ENCODE data around the gene ELK3.

Gene ELK3

GRCh38 chr12:96213869-96214268 lies 19.7 kb downstream of the ELK3 start:
- no peak for DNase-seq

DNA sequence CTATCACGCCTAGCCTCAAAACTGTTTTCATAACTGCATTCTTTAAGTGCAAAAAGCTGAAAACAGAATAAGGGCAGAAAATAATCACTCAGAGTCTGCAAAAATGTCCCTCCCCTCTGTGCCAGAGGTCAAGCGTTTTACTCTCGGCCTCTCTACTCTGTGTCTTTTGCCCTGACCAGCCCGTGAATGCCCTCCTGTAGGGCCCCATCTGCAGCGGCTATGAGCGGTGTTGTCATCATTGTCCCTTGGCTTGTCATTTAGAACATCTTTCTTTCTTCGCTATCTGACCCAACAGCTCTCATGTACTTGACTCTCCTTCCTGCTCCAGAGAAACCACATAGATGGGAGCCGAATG lies 21.7 kb downstream of the ELK3 start:
- no peak for DNase-seq

DNA sequence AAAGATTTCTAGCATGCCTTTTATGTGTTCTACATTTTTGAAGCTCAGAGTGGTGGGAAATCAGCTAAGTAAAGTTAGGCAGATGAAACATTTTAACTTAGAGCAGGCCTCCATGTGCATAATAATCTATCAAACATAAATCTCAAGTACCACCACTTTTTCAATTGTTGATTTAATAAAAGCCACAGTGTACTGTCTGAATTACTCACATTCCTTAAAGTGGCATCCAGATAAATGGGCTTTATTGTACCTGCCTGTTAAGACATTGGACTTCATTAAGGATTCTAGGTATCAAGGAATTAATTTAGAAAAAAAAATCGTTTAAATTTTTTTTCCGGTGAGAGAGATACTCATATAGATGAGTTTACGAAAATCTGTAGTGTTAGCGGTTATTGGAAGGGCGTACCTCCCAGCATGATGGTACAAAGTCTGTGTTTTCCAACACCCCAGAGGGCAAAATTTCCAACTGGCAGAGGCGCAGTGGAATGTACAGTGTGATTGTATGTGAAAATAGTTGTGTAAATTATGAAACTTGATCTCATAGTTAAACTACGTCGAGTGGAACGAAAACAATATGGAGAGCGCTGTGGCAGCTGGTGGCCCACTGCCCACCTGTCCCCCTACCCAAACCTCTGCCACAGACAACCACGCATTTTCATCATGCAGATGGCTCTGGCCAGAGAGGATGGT lies 25.0 kb downstream of the ELK3 start:
- DNase-seq: no peak

DNA sequence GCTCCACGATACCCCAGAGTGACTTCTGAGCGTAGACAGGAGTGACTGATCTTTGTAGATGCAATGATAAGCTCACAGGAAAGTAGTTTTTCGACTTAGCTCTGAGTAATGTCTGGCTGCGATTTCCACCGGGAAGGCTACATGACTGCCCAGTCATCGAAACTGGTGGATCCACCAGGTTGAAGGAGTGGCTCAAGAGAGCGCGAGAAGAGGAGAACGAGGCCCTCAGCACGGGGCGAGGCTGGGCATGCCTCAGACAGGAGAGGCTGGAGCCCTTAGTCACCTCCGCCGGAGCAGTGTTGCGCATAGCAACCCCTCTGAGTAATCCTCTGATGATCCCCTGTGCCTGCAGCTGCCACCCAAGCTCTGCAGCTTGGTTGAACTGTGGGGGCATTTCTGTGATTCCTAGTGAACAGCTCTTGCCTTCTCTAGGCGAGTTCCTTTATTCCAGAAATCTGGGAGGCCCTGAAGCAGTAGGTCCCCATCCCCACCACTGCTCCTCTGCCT lies 25.6 kb downstream of the ELK3 start:
- DNase-seq: no peak

DNA sequence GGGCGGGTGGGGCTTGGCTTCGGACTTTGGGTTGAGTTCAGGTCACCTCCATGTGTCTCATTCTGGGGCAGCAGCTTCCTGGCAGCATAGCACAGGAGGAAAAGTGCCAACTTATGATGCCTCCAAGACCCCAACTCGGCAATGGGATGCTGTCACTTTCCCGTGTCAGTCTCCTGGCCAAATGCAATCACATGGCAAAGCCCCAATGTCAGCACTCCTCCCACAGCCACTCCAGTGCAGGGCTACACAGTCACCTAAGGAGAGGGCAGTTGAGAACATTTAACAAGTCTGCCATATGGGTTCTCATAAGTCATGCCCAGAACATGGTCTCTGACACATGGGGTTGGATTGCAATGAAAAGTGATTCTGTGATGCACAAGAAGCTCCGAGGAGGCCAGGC lies 26.7 kb downstream of the ELK3 start:
- DNase-seq: no peak

DNA sequence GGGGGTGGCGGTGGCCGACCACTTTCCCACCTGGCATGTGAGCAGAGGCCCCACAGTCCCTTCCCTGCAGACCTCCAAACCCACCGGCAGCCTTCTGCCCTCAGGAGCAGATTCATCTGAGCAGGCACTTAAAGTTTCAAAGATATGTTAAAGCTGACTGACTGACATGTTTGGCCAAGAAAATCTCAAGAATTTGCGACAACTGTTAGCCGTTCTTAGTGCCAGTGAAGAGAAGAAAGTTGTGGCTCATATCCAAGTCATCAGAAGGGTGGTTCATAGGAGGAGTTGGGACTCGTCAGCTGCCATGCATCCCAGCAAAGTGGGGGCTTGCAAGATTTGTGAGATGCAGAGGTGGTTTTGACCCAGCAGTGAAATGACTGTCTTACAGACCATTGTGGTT lies 27.2 kb downstream of the ELK3 start:
- no peak for DNase-seq

GRCh38 chr12:96223411-96224218 lies 29.4 kb downstream of the ELK3 start:
- no peak for DNase-seq

DNA sequence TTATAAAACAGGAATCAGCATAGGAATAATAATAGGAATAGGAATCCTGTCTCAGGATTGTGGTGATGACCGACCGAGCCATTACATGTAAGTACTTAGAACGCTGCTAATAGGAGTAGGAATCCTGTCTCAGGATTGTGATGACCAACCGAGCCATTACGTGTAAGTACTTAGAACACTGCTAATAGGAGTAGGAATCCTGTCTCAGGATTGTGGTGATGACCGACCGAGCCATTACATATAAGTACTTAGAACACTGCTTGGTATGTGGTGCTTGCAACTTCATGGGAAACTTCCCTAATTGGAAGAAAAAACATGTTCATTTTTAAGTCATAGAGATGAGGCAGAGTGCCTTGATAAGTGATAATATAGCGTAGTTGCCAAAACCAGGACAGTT lies 30.0 kb downstream of the ELK3 start:
- no peak for DNase-seq

DNA sequence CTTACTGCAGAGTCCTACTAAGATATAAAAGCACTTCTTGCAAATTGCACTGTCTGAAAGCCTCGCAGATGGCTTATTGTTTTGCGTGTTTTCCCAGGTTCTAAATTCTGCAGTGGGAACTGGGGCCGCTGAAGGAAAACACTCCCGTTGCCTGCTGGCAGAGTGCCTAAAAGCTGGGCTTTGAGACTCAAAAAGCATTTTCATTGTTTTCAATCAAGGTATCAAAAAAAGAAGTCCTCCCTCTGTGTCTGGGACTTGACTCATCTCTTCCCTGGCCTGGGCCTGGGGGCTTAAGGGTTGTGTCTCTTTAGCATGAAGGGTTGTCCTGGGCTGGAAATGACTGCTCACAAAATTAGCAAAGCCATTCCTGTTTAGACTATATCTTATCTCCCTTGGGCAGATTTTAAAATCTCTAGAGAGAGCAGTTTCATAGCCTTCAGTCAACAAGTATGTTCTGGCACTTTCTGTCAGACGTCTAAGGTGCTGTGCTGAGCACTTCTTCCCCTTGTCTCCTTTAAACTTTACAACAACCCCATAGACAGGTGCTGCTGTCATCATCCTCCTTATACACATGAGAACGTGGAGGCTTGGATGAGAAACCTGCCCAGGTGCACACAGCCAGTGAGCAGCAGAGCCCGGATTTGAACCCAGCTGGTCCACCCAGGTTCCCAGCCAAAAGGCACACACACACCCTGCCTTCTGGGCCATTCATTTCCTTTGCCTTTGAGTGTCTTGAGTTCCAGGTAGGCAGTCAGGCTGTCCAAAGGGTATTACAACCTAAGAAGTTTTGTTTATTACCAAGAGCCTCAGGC lies 31.1 kb downstream of the ELK3 start:
- no peak for DNase-seq

DNA sequence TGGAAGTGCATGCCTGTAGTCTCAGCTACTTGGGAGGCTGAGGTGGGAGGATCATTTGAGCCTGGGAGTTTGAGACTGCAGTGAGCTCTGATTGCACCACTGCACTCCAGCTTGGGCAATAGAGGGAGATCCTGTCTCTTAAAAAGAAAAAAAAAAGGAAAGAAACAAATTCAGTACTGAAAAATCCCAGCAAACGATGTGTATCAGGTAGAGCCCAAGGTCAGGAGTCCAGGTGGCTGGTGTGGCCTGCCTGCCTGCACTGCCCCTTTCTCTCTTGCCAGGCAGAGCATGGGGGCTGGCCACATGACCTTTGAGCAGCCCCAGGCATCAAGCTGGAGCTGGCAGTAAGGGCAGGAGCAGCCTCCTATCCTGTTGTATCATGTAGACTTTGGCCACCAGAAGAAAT lies 31.8 kb downstream of the ELK3 start:
- DNase-seq: no peak

DNA sequence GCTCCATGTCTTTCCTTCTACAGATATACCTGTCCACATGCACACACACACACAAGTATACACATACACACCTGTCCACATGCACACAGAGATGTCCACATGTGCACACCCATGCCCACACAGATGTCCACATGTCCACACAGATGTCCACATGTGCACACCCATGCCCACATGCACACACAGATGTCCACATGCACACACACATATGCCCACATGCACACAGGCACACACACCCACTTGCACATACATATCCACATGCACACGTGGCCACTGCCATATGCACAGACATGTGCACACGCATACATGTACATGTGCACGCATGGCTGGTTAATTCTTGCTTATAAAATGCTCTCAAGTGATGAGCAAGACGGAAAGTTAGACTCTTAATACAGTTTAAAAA lies 32.2 kb downstream of the ELK3 start:
- no peak for DNase-seq

- DNase-seq: no peak
Observed at GRCh38 chr12:96226801-96227348, 32.7 kb downstream of the ELK3 start.

- DNase-seq: peak; percentile 54
Observed at GRCh38 chr12:96227365-96228106, 33.4 kb downstream of the ELK3 start.

DNA sequence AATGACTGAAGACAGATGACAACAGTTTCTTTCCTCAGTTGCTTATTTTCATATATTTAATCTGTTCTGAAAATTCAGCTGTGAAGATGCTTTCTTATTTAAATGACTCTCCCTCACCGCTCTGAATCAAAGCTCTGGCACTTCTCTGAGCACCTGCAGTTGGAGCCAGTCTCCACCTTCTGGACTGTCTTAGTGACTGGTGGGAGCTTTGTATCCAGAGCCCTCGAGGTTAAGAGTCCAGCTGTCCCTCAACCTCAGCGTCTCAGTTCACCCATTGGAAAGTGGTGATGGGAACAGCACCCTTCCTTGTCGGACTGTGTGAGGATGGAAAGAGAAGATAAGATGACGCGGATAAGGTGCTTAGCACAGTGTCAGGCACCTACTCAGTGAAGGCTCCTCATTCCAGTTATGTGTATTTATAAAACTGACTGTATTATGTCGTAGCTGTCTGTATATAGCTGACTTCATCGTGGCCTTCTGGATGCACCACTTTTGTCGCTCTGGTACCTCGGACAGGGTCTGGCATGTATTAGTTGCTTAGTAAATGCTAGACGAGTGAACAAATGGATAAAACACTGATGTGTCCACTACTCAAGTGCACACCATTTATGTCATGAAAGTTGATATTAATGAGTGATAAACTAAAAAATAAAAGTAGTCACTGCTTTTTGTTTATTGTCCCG lies 34.5 kb downstream of the ELK3 start:
- no peak for DNase-seq

GRCh38 chr12:96230646-96231045 lies 36.5 kb downstream of the ELK3 start:
- no peak for DNase-seq

GRCh38 chr12:96233168-96233567 lies 39.0 kb downstream of the ELK3 start:
- no peak for DNase-seq

- no peak for DNase-seq
Observed at GRCh38 chr12:96233939-96234461, 39.8 kb downstream of the ELK3 start.

- no peak for DNase-seq
Observed at GRCh38 chr12:96234591-96235483, 40.7 kb downstream of the ELK3 start.

- DNase-seq: no peak
Observed at GRCh38 chr12:96235484-96235826, 41.3 kb downstream of the ELK3 start.

GRCh38 chr12:96236221-96236822 lies 42.1 kb downstream of the ELK3 start:
- peak; percentile 39 for DNase-seq

Data from activated CD4-positive, alpha-beta T cell treated with anti-CD3 and anti-CD28 coated beads, Interleukin-2, Interleukin-6, amounts not matched to agents 100 ng/mL and 50 ng/mL, durations not matched to agents 16 hours and 8 hours (primary cell).